H1 (cell line): ENCODE measurements around the gene VPS51. TPM values are rescaled to one million over a fixed set of nuclear protein-coding genes. Genes with fewer than 3 reads are reported as not detected.

Source experiments
- CTCF ChIA-PET: fragments of 300-600 bp; sonication (Branson Sonifier 250); formaldehyde crosslinking; loops from one replicate; lab custom pipeline; 2021; ENCODE audit not compliant: partially characterized antibody; lab: Charles Lee
- POLR2A ChIA-PET: fragments of 300-600 bp; sonication (Branson Sonifier 250); formaldehyde crosslinking; loops from one replicate; lab custom pipeline; 2021; ENCODE audit warnings: inconsistent platforms; ENCODE audit not compliant: partially characterized antibody; lab: Charles Lee
- DNase-seq, 2 experiments: peaks; one replicate each; pipeline versions ENCODE4 v3.0.0 to v3.0.0-alpha.2; 2010 to 2022; ENCODE audit warnings: low spot score in 2 of 2, low read depth in 1 of 2, mixed read lengths in 1 of 2
- FAIRE-seq: peaks from 2 replicates; lab custom pipeline; 2011; peaks lifted over from hg19 to GRCh38; lab: Jason Lieb, UNC
- H2AFZ ChIP-seq: 2 replicates; pipeline ENCODE4 v1.8.1; 2012; ENCODE audit warnings: low read length, inconsistent platforms
- H2AK5ac ChIP-seq: 2 replicates; pipeline ENCODE4 v1.6.1; 2013; ENCODE audit warnings: low read depth, low read length
- H2BK120ac ChIP-seq: replicated peaks from 2 replicates; pipeline ENCODE3; 2013; ENCODE audit warnings: low read depth, low read length, inconsistent platforms
- H2BK12ac ChIP-seq: 2 replicates; pipeline ENCODE4 v1.6.1; 2013; ENCODE audit warnings: low read depth, low read length
- H2BK15ac ChIP-seq: 2 replicates; pipeline ENCODE4 v1.6.1; 2013; ENCODE audit warnings: low read length
- H2BK20ac ChIP-seq: 2 replicates; pipeline ENCODE4 v1.6.1; 2013; ENCODE audit warnings: low read length
- H2BK5ac ChIP-seq: 2 replicates; pipeline ENCODE4 v1.6.1; 2013; ENCODE audit warnings: low read depth, low read length
- H3K14ac ChIP-seq: 2 replicates; pipeline ENCODE4 v1.6.1; 2013; ENCODE audit warnings: inconsistent platforms; ENCODE audit not compliant: insufficient read length
- H3K18ac ChIP-seq: 2 replicates; pipeline ENCODE4 v1.6.1; 2013; ENCODE audit warnings: low read length; ENCODE audit errors: extremely low read depth
- H3K23ac ChIP-seq: 2 replicates; pipeline ENCODE4 v1.6.1; 2013; ENCODE audit warnings: inconsistent platforms; ENCODE audit not compliant: insufficient read length
- H3K23me2 ChIP-seq: 2 replicates; pipeline ENCODE4 v1.6.1; 2013; ENCODE audit warnings: low read depth, low read length
- H3K27ac ChIP-seq: 2 replicates; pipeline ENCODE4 v1.6.1; 2011; ENCODE audit warnings: low read depth, low read length, inconsistent platforms
- H3K27me3 ChIP-seq, 4 experiments: replicated peaks in 1 of 4; 1 replicate in 1 of 4; 2 replicates in 3 of 4; pipeline versions ENCODE4 v1.6.1 to v1.8.1; 2011 to 2013; ENCODE audit warnings: low read length in 3 of 4, mild to moderate bottlenecking in 3 of 4, inconsistent platforms in 2 of 4, mixed read lengths in 2 of 4, moderate library complexity in 1 of 4; ENCODE audit not compliant: control insufficient read depth in 3 of 4, insufficient read depth in 3 of 4; ENCODE audit errors: extremely low read depth in 1 of 4
- H3K36me3 ChIP-seq, 4 experiments: 2 replicates each; pipeline versions ENCODE4 v1.6.1 to v1.8.1; 2011 to 2013; ENCODE audit warnings: mild to moderate bottlenecking in 4 of 4, low read length in 3 of 4, moderate library complexity in 2 of 4, control low read depth in 1 of 4, inconsistent platforms in 1 of 4; ENCODE audit not compliant: insufficient read depth in 4 of 4, control insufficient read depth in 2 of 4
- H3K4ac ChIP-seq: replicated peaks from 2 replicates; pipeline ENCODE3; 2013; ENCODE audit warnings: low read length, low read depth, mixed read lengths, inconsistent platforms; ENCODE audit not compliant: insufficient read length
- H3K4me1 ChIP-seq, 4 experiments: replicated peaks in 1 of 4; 1 replicate in 1 of 4; 2 replicates in 3 of 4; pipeline versions ENCODE4 v1.6.1 to v1.8.1; 2011 to 2013; ENCODE audit warnings: low read length in 3 of 4, inconsistent platforms in 2 of 4, mixed read lengths in 1 of 4; ENCODE audit not compliant: insufficient read depth in 4 of 4, control insufficient read depth in 3 of 4
- H3K4me2 ChIP-seq, 2 experiments: 2 replicates each; pipeline versions ENCODE4 v1.6.1 to v1.8.1; 2011 to 2013; ENCODE audit warnings: low read depth in 2 of 2, low read length in 2 of 2, control low read depth in 1 of 2, inconsistent platforms in 1 of 2, mild to moderate bottlenecking in 1 of 2; ENCODE audit not compliant: insufficient read depth in 1 of 2
- H3K4me3 ChIP-seq, 4 experiments: fragments of 200-600, 300-600 bp in 1 of 4; sonication (generic), shearing (Covaris generic), sonication (Bioruptor Twin) in 1 of 4; 2 replicates each; pipeline versions ENCODE4 v1.5.1 to v1.8.1; 2011 to 2016; ENCODE audit warnings: low read length in 4 of 4, low read depth in 3 of 4, control low read depth in 2 of 4, inconsistent platforms in 2 of 4, mild to moderate bottlenecking in 2 of 4, mixed read lengths in 1 of 4, moderate library complexity in 1 of 4; ENCODE audit not compliant: insufficient read depth in 2 of 4; ENCODE audit errors: extremely low read depth in 1 of 4
- H3K56ac ChIP-seq: replicated peaks from 2 replicates; pipeline ENCODE3; 2013; ENCODE audit warnings: low read depth, mild to moderate bottlenecking, mixed read lengths, low read length, inconsistent platforms; ENCODE audit not compliant: insufficient read length
- H3K79me1 ChIP-seq: 2 replicates; pipeline ENCODE4 v1.6.1; 2013; ENCODE audit warnings: low read depth, low read length, control low read depth
- H3K79me2 ChIP-seq, 2 experiments: 2 replicates each; pipeline versions ENCODE4 v1.6.1 to v1.8.1; 2012 to 2013; ENCODE audit warnings: low read length in 2 of 2, mild to moderate bottlenecking in 2 of 2, inconsistent platforms in 1 of 2; ENCODE audit not compliant: insufficient read depth in 2 of 2, control insufficient read depth in 1 of 2
- H3K9ac ChIP-seq, 4 experiments: replicated peaks in 1 of 4; 1 replicate in 1 of 4; 2 replicates in 3 of 4; pipeline versions ENCODE4 v1.6.1 to v1.8.1; 2011 to 2013; ENCODE audit warnings: low read depth in 3 of 4, low read length in 3 of 4, control low read depth in 2 of 4, mild to moderate bottlenecking in 2 of 4, moderate library complexity in 2 of 4, inconsistent platforms in 1 of 4; ENCODE audit errors: extremely low read depth in 1 of 4
- H3K9me3 ChIP-seq, 2 experiments: 2 replicates each; pipeline versions ENCODE4 v1.6.1 to v1.8.1; 2012 to 2013; ENCODE audit warnings: mild to moderate bottlenecking in 2 of 2, moderate library complexity in 2 of 2, control low read depth in 1 of 2, inconsistent platforms in 1 of 2, low read depth in 1 of 2, low read length in 1 of 2, mixed read lengths in 1 of 2; ENCODE audit not compliant: insufficient read depth in 2 of 2
- H4K20me1 ChIP-seq, 2 experiments: replicated peaks in 1 of 2; 2 replicates each; pipeline versions ENCODE3 to v1.8.1; 2011 to 2013; ENCODE audit warnings: inconsistent platforms in 2 of 2, low read length in 2 of 2, mild to moderate bottlenecking in 1 of 2; ENCODE audit not compliant: insufficient read depth in 2 of 2, control insufficient read depth in 1 of 2
- H4K5ac ChIP-seq: 2 replicates; pipeline ENCODE4 v1.6.1; 2013; ENCODE audit warnings: low read length, low read depth, mixed read lengths, inconsistent platforms; ENCODE audit not compliant: insufficient read length
- H4K8ac ChIP-seq: 2 replicates; pipeline ENCODE4 v1.8.0; 2013; ENCODE audit warnings: mild to moderate bottlenecking, moderate library complexity, low read length, inconsistent platforms; ENCODE audit not compliant: insufficient read depth; ENCODE audit errors: extremely low read depth
- H4K91ac ChIP-seq: replicated peaks from 2 replicates; pipeline ENCODE3; 2013; ENCODE audit warnings: low read length, mixed read lengths, inconsistent platforms; ENCODE audit not compliant: insufficient read length
- ASH2L ChIP-seq: fragments of 200-600, 300-600 bp; sonication (generic); IDR thresholded peaks from one replicate; pipeline ENCODE4 v1.7.1; 2017; ENCODE audit warnings: low read length
- KDM5A ChIP-seq: fragments of 200-600 bp; IDR thresholded peaks from 2 replicates; pipeline ENCODE4 v1.7.1; 2012; ENCODE audit warnings: mild to moderate bottlenecking, low read length, inconsistent platforms, mixed read lengths
- MAX ChIP-seq: IDR thresholded peaks from 2 replicates; pipeline ENCODE4 v1.6.1; 2012; ENCODE audit warnings: inconsistent platforms
- POLR2A ChIP-seq, 2 experiments: IDR thresholded peaks; 1 replicate in 1 of 2; 2 replicates in 1 of 2; pipeline ENCODE4 v1.6.1; 2011; ENCODE audit warnings: low read depth in 2 of 2, low read length in 2 of 2, mild to moderate bottlenecking in 2 of 2; ENCODE audit errors: control extremely low read depth in 1 of 2
- SAP30 ChIP-seq: fragments of 300-600 bp; sonication (generic); IDR thresholded peaks from 2 replicates; pipeline ENCODE4 v1.7.1; 2012; ENCODE audit warnings: low read length, moderate library complexity, mild to moderate bottlenecking, inconsistent platforms; ENCODE audit not compliant: insufficient read depth, insufficient replicate concordance
- TAF1 ChIP-seq: IDR thresholded peaks from 2 replicates; pipeline ENCODE4 v1.6.1; 2011; ENCODE audit warnings: mild to moderate bottlenecking, low read depth, low read length
- TCF12 ChIP-seq: IDR thresholded peaks from 2 replicates; pipeline ENCODE4 v1.6.1; 2011; ENCODE audit warnings: low read depth, mild to moderate bottlenecking, low read length
- YY1 ChIP-seq: IDR thresholded peaks from 2 replicates; pipeline ENCODE4 v1.6.1; 2011; ENCODE audit warnings: low read depth, mild to moderate bottlenecking, low read length
- ZNF274 ChIP-seq: IDR thresholded peaks from 2 replicates; pipeline ENCODE4 v1.7.0; 2012; ENCODE audit warnings: low read length, borderline replicate concordance; ENCODE audit errors: extremely low read depth
- WGBS, 2 experiments: shearing (Covaris generic) in 1 of 2; methylation state at CpG; one replicate each; pipeline versions ENCODE4 v1.1.6 to v1.1.7; 2013 to 2015; ENCODE audit warnings: low lambda C conversion rate in 2 of 2, mixed read lengths in 2 of 2, inconsistent platforms in 1 of 2, low coverage in 1 of 2, missing lambda C conversion rate in 1 of 2; ENCODE audit not compliant: insufficient replicate concordance in 2 of 2, insufficient coverage in 1 of 2, insufficient read length in 1 of 2; ENCODE audit errors: extremely low coverage in 1 of 2, missing lambda C conversion rate in 1 of 2; 5-methylcytosine and 5-hydroxymethylcytosine counted together
- polyA plus RNA-seq, 7 experiments: library from polyadenylated mRNA; depleted of rRNA in 3 of 7; stranded (reverse) in 5 of 7; unstranded in 2 of 7; fragments of >200 nt in 5 of 7; fragments of 200-250 nt in 2 of 7; gene quantifications; 1 replicate in 5 of 7; 2 replicates in 1 of 7; 4 replicates in 1 of 7; pipeline versions ENCODE4 v1.2.1 to v1.2.3, GENCODE V29; 2011 to 2013; ENCODE audit warnings: missing spikeins in 2 of 7, mixed read lengths in 2 of 7
- total RNA-seq: library from RNA; stranded (reverse); fragmentation: NEBNext Ultra II Directional; extraction: Animal tissue kit (Norgen Biotek cat#: 25700); gene quantifications from 2 replicates; pipeline ENCODE4 v1.2.1, GENCODE V29; 2021

VPS51 gene
- total and polyA plus RNA-seq, 2 of the 8 experiments (the other 6 are each of a cell fraction or from before 2014, with no cell fraction given), result 97.4 to 142 TPM

- H3K79me1 ChIP-seq, result no peaks in the 10 kb centered on the region
- peak overlapping the region; percentile 38 for H4K5ac ChIP-seq
- H3K36me3 ChIP-seq, result no peaks in the 10 kb centered on the region
- peak overlapping the region; percentile 69; the same call in 1 of the 2 replicates for H2BK5ac ChIP-seq
- no peak overlapping the region for H3K56ac ChIP-seq
- H2BK20ac ChIP-seq, result 0 out of 2 replicates have a peak overlapping the region, but pooled peaks have one; percentile 48
- H3K4ac ChIP-seq, result peak overlapping the region; percentile 95
- peak overlapping the region; percentile 31 to 55; a peak in 3 of 4 replicates for H3K4me2 ChIP-seq
- H3K9ac ChIP-seq, result peak overlapping the region in 2 of 4 experiments; percentile 29 to 48; a peak in 2 of 7 replicates
- no peak overlapping the region; the same call in 1 of the 2 replicates for H2BK15ac ChIP-seq
- peak overlapping the region in 2 of 4 experiments; percentile 19 to 34; a peak in 5 of 8 replicates for H3K4me3 ChIP-seq
- H4K20me1 ChIP-seq, result no peaks in the 10 kb centered on the region
- DNase-seq (peak in 1 of 2 experiments; percentile 64), FAIRE-seq (peak; percentile 32)
- H3K27me3 ChIP-seq, result no peaks in the 10 kb centered on the region
- H3K4me1 ChIP-seq, result peaks cover 5 to 23% (median 17%) of the 10 kb centered on the region in 4 experiments
- H2BK12ac ChIP-seq, result peak overlapping the region; percentile 90; the same call in 1 of the 2 replicates
- peak overlapping the region; percentile 79 for H4K91ac ChIP-seq
- H2AFZ ChIP-seq, result peak overlapping the region; percentile 15; the same call in 1 of the 2 replicates
- peak overlapping the region; percentile 71; the same call in 1 of the 2 replicates for H3K27ac ChIP-seq
- no peak overlapping the region for H2AK5ac ChIP-seq
- POLR2A ChIA-PET, result interaction anchor here (0.9 to 21.6 kb wide), 12 partner anchors 9 to 289 kb away, joined by 3 to 230 read pairs (median 4); partner anchors contain the start of genes ARL2, EHD1, FAU and MRPL49
- H3K18ac ChIP-seq, result peak overlapping the region; percentile 95
- H3K14ac ChIP-seq, result no peak overlapping the region
- peak overlapping the region; percentile 81 for H4K8ac ChIP-seq
- peak overlapping the region; percentile 13 for H2BK120ac ChIP-seq
- TF ChIP-seq TCF12, result peak; percentile 68; the same call in 1 of the 2 replicates
- 0 out of 2 replicates have a peak, but pooled peaks have one; percentile 13 for TF ChIP-seq TAF1
- TF ChIP-seq SAP30, result no peak
- TF ChIP-seq ASH2L, result peak; percentile 60
- TF ChIP-seq KDM5A, result no peak
- peak; percentile 38; the same call in 1 of the 2 replicates for TF ChIP-seq MAX
- no peak for TF ChIP-seq YY1
- no peak for TF ChIP-seq ZNF274
- TF ChIP-seq POLR2A (IDR thresholded peaks at IDR 0.05; ENCODE audit: control extremely low read depth in 1 of 2, low read depth in 2 of 2, low read length in 2 of 2), result peak in 1 of 2 experiments; percentile 62; a peak in 2 of 3 replicates
- H3K23ac ChIP-seq, result no peak overlapping the region
- no peaks in the 10 kb centered on the region for H3K23me2 ChIP-seq
- 67% methylated on average over 4 of the region's 4 CpGs; no CpG with 5 or more reads in 1 of the 2 experiments for WGBS, 2 experiments
- H3K79me2 ChIP-seq, result no peaks in the 10 kb centered on the region
- no peaks in the 10 kb centered on the region for H3K9me3 ChIP-seq
- CTCF ChIA-PET, result interaction anchor here (0.7 to 3.1 kb wide), 4 partner anchors 9 to 218 kb away, joined by 3 to 21 read pairs (median 6); no protein-coding TSS in a partner anchor
Observed at GRCh38 chr11:65066805-65067291, 29.2 kb upstream of the VPS51 start.
